Natural killer cell (primary cell): ENCODE results near the gene TM9SF3. TPM values are rescaled to one million over a fixed set of nuclear protein-coding genes. Genes with fewer than 3 reads are reported as not detected.
A peak's percentile ranks its signal among the peaks of the same experiment; 100 is the strongest.

ENCODE experiments used
- ATAC-seq, 3 donors: fragments of 150-1000 bp in 2 of 3; fragments of 200-7000 bp in 1 of 3; cut with Tn5 transposase; 1 replicate in 1 of 3; 2 replicates in 2 of 3; pipeline ENCODE4 v1.10.0; 2021; ENCODE audit warnings: mild to moderate bottlenecking in 2 of 3, moderate library complexity in 2 of 3
- DNase-seq, 2 donors: peaks; one replicate each; pipeline versions ENCODE4 v3.0.0 to v3.0.0-alpha.2; 2013 to 2021; ENCODE audit warnings: mixed read lengths in 1 of 2
- H3K27ac ChIP-seq: one replicate; pipeline ENCODE4 v1.5.1; 2013; ENCODE audit warnings: mild to moderate bottlenecking, low read length
- H3K27me3 ChIP-seq: one replicate; pipeline ENCODE4 v1.6.1; 2013; ENCODE audit warnings: low read length; ENCODE audit not compliant: control insufficient read depth, insufficient read depth
- H3K36me3 ChIP-seq: one replicate; pipeline ENCODE4 v1.6.1; 2013; ENCODE audit warnings: low read length; ENCODE audit not compliant: control insufficient read depth, insufficient read depth
- H3K4me1 ChIP-seq: one replicate; pipeline ENCODE4 v1.6.1; 2013; ENCODE audit warnings: low read length; ENCODE audit not compliant: control insufficient read depth, insufficient read depth
- H3K4me3 ChIP-seq: one replicate; pipeline ENCODE4 v1.5.1; 2013; ENCODE audit warnings: low read length
- H3K9me3 ChIP-seq: one replicate; pipeline ENCODE4 v1.6.1; 2013; ENCODE audit warnings: low read length; ENCODE audit not compliant: control insufficient read depth, insufficient read depth
- H3K27ac Mint-ChIP-seq, 2 donors: one replicate each; pipeline ENCODE4 v1.8.0; 2022; ENCODE audit warnings: mild to moderate bottlenecking in 2 of 2, mixed read lengths in 2 of 2, moderate library complexity in 1 of 2
- H3K27me3 Mint-ChIP-seq, 2 donors: one replicate each; pipeline ENCODE4 v1.8.0; 2022; ENCODE audit warnings: low read depth in 2 of 2, mixed read lengths in 2 of 2
- H3K36me3 Mint-ChIP-seq: one replicate; pipeline ENCODE4 v1.8.0; 2022; ENCODE audit warnings: mixed read lengths
- H3K4me1 Mint-ChIP-seq, 2 donors: one replicate each; pipeline ENCODE4 v1.8.0; 2022; ENCODE audit warnings: mixed read lengths in 2 of 2
- H3K4me3 Mint-ChIP-seq: one replicate; pipeline ENCODE4 v1.8.0; 2022; ENCODE audit warnings: mild to moderate bottlenecking, moderate library complexity, mixed read lengths
- H3K9me3 Mint-ChIP-seq, 2 donors: one replicate each; pipeline ENCODE4 v1.8.0; 2022; ENCODE audit warnings: mixed read lengths in 2 of 2
- WGBS: methylation state at CpG from one replicate; pipeline ENCODE4 v1.1.7; 2013; ENCODE audit warnings: missing lambda C conversion rate; ENCODE audit not compliant: insufficient coverage; 5-methylcytosine and 5-hydroxymethylcytosine counted together
- intact Hi-C: fragments of 100-400 bp; cut with micrococcal nuclease; formaldehyde crosslinking; loops from one replicate; pipeline ENCODE4 v1.14.2; 2022
- total RNA-seq, 4 donors: library from RNA; stranded (reverse); fragments of 120-200 nt in 1 of 4; gene quantifications; one replicate each; pipeline versions ENCODE4 v1.2.3 to v1.2.4, GENCODE V29; 2013 to 2022
- TF ChIP-seq, protein P1 (sequence below): fragments of 200-600 bp; IDR thresholded peaks from one replicate; pipeline ENCODE4 v1.8.0; 2022; ENCODE audit warnings: antibody characterized with exemption

TM9SF3 gene
- total RNA-seq, 3 donors from 2014 or later (not counting 1 experiment from before 2014, with no cell fraction given) = 113 to 119 (median 117) TPM

DNA sequence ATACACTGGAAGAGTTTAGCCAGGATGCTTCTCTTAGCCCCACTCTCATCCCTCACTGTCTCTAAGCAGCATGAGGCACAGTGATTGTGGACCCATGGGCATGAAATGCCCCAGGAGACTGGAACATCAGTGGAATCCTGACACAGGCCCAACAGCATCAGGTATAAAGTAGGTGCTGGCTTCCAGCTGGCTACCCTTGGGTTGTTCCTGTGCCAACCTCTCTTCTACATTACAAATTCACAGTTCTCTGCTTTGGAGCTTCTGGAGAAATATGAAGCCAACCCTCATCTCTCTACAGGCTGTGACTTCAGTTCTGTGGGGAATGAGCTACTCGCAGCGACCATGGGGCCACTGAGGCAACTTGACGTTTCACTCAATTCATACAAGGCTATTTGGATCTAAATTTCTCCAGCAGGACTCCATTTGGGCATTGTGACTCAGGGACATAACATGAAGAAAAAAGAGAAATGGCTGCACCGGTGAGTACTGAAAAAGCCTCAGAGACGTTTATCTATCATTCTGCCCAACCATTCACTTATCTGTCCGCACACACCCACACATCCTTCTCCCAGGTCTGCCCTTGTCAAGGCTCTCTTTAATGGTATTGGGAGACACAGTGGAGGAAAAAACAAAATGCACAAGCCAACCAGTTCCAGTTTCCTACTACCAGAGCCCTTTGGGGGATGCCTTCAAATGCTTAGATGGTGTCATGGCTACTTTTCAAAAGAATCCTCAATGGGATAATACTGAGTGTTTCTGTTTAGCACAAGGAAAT lies 35.4 kb upstream of the TM9SF3 start:
- Mint-ChIP-seq H3K36me3 (peaks cover 8% of the 10 kb centered on the region), H3K27me3 (no peaks in the 10 kb centered on the region), H3K9me3 (no peaks in the 10 kb centered on the region), H3K27ac (no peak overlapping the region), H3K4me1 (peaks cover 0 to 12% of the 10 kb centered on the region in 2 donors), H3K4me3 (no peak overlapping the region)
- Histone ChIP-seq H3K4me3 (no peak overlapping the region), H3K9me3 (no peaks in the 10 kb centered on the region), H3K27ac (no peak overlapping the region), H3K4me1 (no peaks in the 10 kb centered on the region), H3K36me3 (peaks cover 88% of the 10 kb centered on the region), H3K27me3 (no peaks in the 10 kb centered on the region)
- 97% methylated on average over 4 of the region's 6 CpGs for WGBS
- ATAC-seq = no peak
- intact Hi-C loops = no loop called here
- no peak for DNase-seq
- TF ChIP-seq, protein P1, sequence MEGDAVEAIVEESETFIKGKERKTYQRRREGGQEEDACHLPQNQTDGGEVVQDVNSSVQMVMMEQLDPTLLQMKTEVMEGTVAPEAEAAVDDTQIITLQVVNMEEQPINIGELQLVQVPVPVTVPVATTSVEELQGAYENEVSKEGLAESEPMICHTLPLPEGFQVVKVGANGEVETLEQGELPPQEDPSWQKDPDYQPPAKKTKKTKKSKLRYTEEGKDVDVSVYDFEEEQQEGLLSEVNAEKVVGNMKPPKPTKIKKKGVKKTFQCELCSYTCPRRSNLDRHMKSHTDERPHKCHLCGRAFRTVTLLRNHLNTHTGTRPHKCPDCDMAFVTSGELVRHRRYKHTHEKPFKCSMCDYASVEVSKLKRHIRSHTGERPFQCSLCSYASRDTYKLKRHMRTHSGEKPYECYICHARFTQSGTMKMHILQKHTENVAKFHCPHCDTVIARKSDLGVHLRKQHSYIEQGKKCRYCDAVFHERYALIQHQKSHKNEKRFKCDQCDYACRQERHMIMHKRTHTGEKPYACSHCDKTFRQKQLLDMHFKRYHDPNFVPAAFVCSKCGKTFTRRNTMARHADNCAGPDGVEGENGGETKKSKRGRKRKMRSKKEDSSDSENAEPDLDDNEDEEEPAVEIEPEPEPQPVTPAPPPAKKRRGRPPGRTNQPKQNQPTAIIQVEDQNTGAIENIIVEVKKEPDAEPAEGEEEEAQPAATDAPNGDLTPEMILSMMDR = no peak

DNA sequence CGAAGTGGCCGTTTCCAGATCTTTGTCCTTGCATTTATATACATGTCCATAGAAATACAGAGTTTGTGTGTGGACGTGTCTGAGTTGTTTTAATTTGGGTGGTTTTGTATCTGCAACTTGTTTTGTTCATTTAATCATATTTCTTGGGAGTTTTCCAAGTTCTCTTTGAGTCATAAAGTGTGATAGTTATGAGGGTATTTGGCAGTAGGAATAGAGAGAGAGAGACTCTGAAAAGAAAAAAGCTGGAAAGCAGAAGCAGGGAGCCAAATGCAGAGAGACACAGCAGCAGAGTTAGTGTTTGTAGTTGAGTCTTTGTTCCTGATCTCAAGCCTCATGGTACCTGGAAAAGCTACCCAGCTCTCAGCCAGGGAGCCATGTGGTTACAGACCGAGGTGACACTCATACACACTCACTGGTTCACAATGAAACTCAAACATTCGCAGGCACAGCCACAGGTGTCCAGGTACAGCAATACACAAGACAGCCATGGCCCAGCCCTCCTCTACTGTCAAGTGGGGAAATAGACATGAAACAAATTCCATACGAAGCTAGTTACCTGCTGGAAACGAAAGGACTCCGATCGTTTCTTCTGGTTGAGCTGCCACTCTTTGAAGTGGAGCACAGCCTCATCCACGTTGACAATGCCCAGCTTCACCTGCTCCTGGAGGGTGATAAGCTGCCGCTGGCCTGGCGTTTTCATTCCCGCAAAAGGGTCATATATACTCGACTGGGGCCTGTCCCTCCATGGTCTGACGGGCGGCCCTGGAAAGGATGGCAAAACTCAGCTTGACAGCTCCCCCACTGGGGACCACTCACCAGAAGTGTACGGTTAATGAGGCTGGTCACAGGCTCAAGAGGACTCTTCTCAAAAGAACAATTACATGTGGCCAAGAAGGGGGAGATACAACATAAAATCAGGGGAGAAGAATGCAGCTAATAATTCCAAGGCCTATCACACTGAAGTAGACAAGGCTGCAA lies 33.3 kb upstream of the TM9SF3 start:
- peaks cover 17% of the 10 kb centered on the region for H3K36me3 Mint-ChIP-seq
- no peaks in the 10 kb centered on the region for H3K27me3 Mint-ChIP-seq
- no peak for DNase-seq
- H3K4me1 Mint-ChIP-seq = peaks cover 0 to 18% of the 10 kb centered on the region in 2 donors
- peak overlapping the region in 1 of 2 donors; percentile 37 for H3K27ac Mint-ChIP-seq
- intact Hi-C loops = no loop called here
- H3K4me3 ChIP-seq = no peak overlapping the region
- no peak overlapping the region for H3K4me3 Mint-ChIP-seq
- no peaks in the 10 kb centered on the region for H3K4me1 ChIP-seq
- WGBS = 90% methylated on average over 16 of the region's 17 CpGs
- no peaks in the 10 kb centered on the region for H3K9me3 Mint-ChIP-seq
- no peak for ATAC-seq
- H3K27me3 ChIP-seq = no peaks in the 10 kb centered on the region
- H3K9me3 ChIP-seq = no peaks in the 10 kb centered on the region
- TF ChIP-seq, protein P1 = no peak
- peaks cover 88% of the 10 kb centered on the region for H3K36me3 ChIP-seq
- no peak overlapping the region for H3K27ac ChIP-seq

DNA sequence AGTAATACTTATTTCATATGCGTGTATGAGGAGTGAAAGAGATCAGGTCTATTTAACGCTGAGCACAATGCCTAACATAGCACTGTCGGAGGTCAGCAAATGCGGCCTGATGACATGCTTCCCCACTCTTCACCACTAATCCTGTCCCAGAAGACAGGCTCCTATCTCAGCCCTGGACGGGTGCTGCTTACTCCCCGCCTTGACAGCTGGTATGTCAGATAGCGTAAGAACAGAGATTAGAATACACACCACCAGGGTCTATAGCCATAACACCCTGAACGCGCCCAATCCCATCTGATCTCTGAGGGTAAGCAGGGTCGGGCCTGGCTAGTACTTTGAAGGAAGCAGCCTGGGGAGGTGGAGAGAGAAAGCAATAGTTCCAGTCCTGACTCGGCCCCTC lies 32.3 kb upstream of the TM9SF3 start:
- Histone ChIP-seq H3K36me3 (peaks cover 89% of the 10 kb centered on the region), H3K4me1 (no peaks in the 10 kb centered on the region), H3K9me3 (no peaks in the 10 kb centered on the region), H3K27me3 (no peaks in the 10 kb centered on the region), H3K4me3 (no peak overlapping the region), H3K27ac (no peak overlapping the region)
- Mint-ChIP-seq H3K27ac (no peak overlapping the region), H3K9me3 (no peaks in the 10 kb centered on the region), H3K36me3 (peaks cover 17% of the 10 kb centered on the region), H3K4me1 (peaks cover 0 to 22% of the 10 kb centered on the region in 2 donors), H3K27me3 (no peaks in the 10 kb centered on the region), H3K4me3 (no peak overlapping the region)
- no peak for DNase-seq
- intact Hi-C loops = no loop called here
- ATAC-seq = no peak
- TF ChIP-seq, protein P1 = no peak
- WGBS = 98% methylated on average over 10 of the region's 11 CpGs
